Esophagus muscularis mucosa (tissue), 4 donors: Measurements from ENCODE around the gene PER2.
"Not testable (repeated sequence)": the region's sequence is repeated elsewhere in the genome, so short reads cannot be mapped to it uniquely, and the experiment has no call there.

Source experiments
- CTCF ChIP-seq, 3 experiments: fragments of 200-600 bp in 2 of 3; fragments of 450-650 bp in 1 of 3; sonication (generic) in 2 of 3; IDR thresholded peaks; one replicate each; pipeline ENCODE4 v1.5.1; 2017 to 2019; ENCODE audit warnings: antibody characterized with exemption in 3 of 3, mild to moderate bottlenecking in 2 of 3, moderate library complexity in 1 of 3
- EP300 ChIP-seq: sonication (generic); formaldehyde crosslinking; IDR thresholded peaks from one replicate; pipeline ENCODE4 v1.6.1; 2017; ENCODE audit warnings: antibody characterized with exemption
- POLR2A ChIP-seq: fragments of 450-650 bp; IDR thresholded peaks from one replicate; pipeline ENCODE4 v1.6.1; 2017; ENCODE audit warnings: antibody characterized with exemption, moderate library complexity, mild to moderate bottlenecking, low read depth
- POLR2AphosphoS5 ChIP-seq, 2 donors: sonication (generic); formaldehyde crosslinking; IDR thresholded peaks; one replicate each; pipeline ENCODE4 v1.6.1; 2017; ENCODE audit warnings: antibody characterized with exemption in 2 of 2

- TF ChIP-seq EP300; POLR2AphosphoS5 (IDR thresholded peaks at IDR 0.05); CTCF (IDR thresholded peaks at IDR 0.05); POLR2A: not testable (repeated sequence)
Observed at GRCh38 chr2:238324248-238324647, 35.8 kb upstream of the PER2 start.
